Measurements from ENCODE around the gene WDR70.

WDR70 gene

GRCh38 chr5:37730896-37731455 lies 351.9 kb downstream of the WDR70 start:
- no peak for DNase-seq

- DNase-seq = no peak
Measured at GRCh38 chr5:37734114-37734513, 355.0 kb downstream of the WDR70 start.

- no peak for DNase-seq
Measured at GRCh38 chr5:37735649-37736347, 356.7 kb downstream of the WDR70 start.

- no peak for DNase-seq
Measured at GRCh38 chr5:37736397-37736796, 357.3 kb downstream of the WDR70 start.

- DNase-seq = no peak
Measured at GRCh38 chr5:37737326-37738056, 358.4 kb downstream of the WDR70 start.

- no peak for DNase-seq
Measured at GRCh38 chr5:37738057-37738691, 359.1 kb downstream of the WDR70 start.

- no peak for DNase-seq
Measured at GRCh38 chr5:37738865-37739488, 359.9 kb downstream of the WDR70 start.

- no peak for DNase-seq
Measured at GRCh38 chr5:37739817-37740261, 360.7 kb downstream of the WDR70 start.

GRCh38 chr5:37740331-37741066 lies 361.4 kb downstream of the WDR70 start:
- no peak for DNase-seq

- DNase-seq = no peak
Measured at GRCh38 chr5:37742111-37742510, 363.0 kb downstream of the WDR70 start.

- DNase-seq = no peak
Measured at GRCh38 chr5:37751227-37751626, 372.1 kb downstream of the WDR70 start.

GRCh38 chr5:37754976-37755375 lies 375.9 kb downstream of the WDR70 start:
- no peak for DNase-seq

GRCh38 chr5:37755581-37755980 lies 376.5 kb downstream of the WDR70 start:
- DNase-seq = no peak

- DNase-seq = no peak
Measured at GRCh38 chr5:37756248-37756647, 377.1 kb downstream of the WDR70 start.

- DNase-seq = no peak
Measured at GRCh38 chr5:37757980-37758582, 379.0 kb downstream of the WDR70 start.

- no peak for DNase-seq
Measured at GRCh38 chr5:37767251-37767650, 388.1 kb downstream of the WDR70 start.

GRCh38 chr5:37767961-37768360 lies 388.8 kb downstream of the WDR70 start:
- no peak for DNase-seq

- no peak for DNase-seq
Measured at GRCh38 chr5:37768371-37768770, 389.3 kb downstream of the WDR70 start.

- DNase-seq = no peak
Measured at GRCh38 chr5:37769108-37769507, 390.0 kb downstream of the WDR70 start.

- DNase-seq = no peak
Measured at GRCh38 chr5:37769840-37770239, 390.7 kb downstream of the WDR70 start.

- DNase-seq = no peak
Measured at GRCh38 chr5:37770786-37771185, 391.7 kb downstream of the WDR70 start.

- no peak for DNase-seq
Measured at GRCh38 chr5:37771203-37771611, 392.1 kb downstream of the WDR70 start.

All from effector CD4-positive, alpha-beta T cell (primary cell).